ENCODE measurements around the gene CREBBP. TPM values are rescaled to one million over a fixed set of nuclear protein-coding genes. Genes with fewer than 3 reads are reported as not detected.

Gene CREBBP
- total RNA-seq, 1 donor from 2014 or later = 131 TPM

GRCh38 chr16:3857189-3858043, 23.1 kb downstream of the CREBBP start:
- peak overlapping the region; percentile 43 for H3K27ac Mint-ChIP-seq
- peaks cover 90% of the 10 kb centered on the region for H3K4me1 Mint-ChIP-seq
- CTCF ChIA-PET = no interaction called here
- no peak for TF ChIP-seq CTCF (IDR thresholded peaks at IDR 0.05)
- H3K9me3 Mint-ChIP-seq = no peaks in the 10 kb centered on the region
- ATAC-seq (ENCODE audit: low read depth) (no peak), DNase-seq (no peak)
- POLR2A ChIA-PET = no interaction called here
- no peak overlapping the region for H3K4me3 Mint-ChIP-seq
- intact Hi-C loops (cut with micrococcal nuclease) = loop anchor here (5.0 kb wide), 1 partner anchor 40 kb away; no protein-coding TSS in a partner anchor
- H3K27me3 Mint-ChIP-seq = no peaks in the 10 kb centered on the region
- H3K36me3 Mint-ChIP-seq (ENCODE audit: low read depth) = peaks cover 12% of the 10 kb centered on the region

- Mint-ChIP-seq H3K27ac (peak overlapping the region; percentile 43), H3K9me3 (no peaks in the 10 kb centered on the region), H3K27me3 (no peaks in the 10 kb centered on the region), H3K36me3 (ENCODE audit: low read depth) (peaks cover 12% of the 10 kb centered on the region), H3K4me3 (peak overlapping the region; percentile 25), H3K4me1 (peaks cover 83% of the 10 kb centered on the region)
- DNase-seq = no peak
- ChIA-PET CTCF (no interaction called here), POLR2A (no interaction called here)
- intact Hi-C loops (cut with micrococcal nuclease) = loop anchor here (5.0 kb wide), 1 partner anchor 39 kb away; no protein-coding TSS in a partner anchor
- ATAC-seq (ENCODE audit: low read depth) = peak; percentile 31
- TF ChIP-seq CTCF (IDR thresholded peaks at IDR 0.05) = no peak
Observed at GRCh38 chr16:3856367-3857141, 24.0 kb downstream of the CREBBP start.

- peak overlapping the region; percentile 59 for H3K27ac Mint-ChIP-seq
- no peaks in the 10 kb centered on the region for H3K27me3 Mint-ChIP-seq
- POLR2A ChIA-PET = no interaction called here
- intact Hi-C loops (cut with micrococcal nuclease) = loop anchor here (5.0 kb wide), 1 partner anchor 38 kb away; no protein-coding TSS in a partner anchor
- TF ChIP-seq CTCF (IDR thresholded peaks at IDR 0.05) = no peak
- H3K36me3 Mint-ChIP-seq (ENCODE audit: low read depth) = peaks cover 20% of the 10 kb centered on the region
- H3K4me1 Mint-ChIP-seq = peaks cover 68% of the 10 kb centered on the region
- no peak for DNase-seq
- CTCF ChIA-PET = no interaction called here
- H3K9me3 Mint-ChIP-seq = no peaks in the 10 kb centered on the region
- no peak for ATAC-seq (ENCODE audit: low read depth)
- H3K4me3 Mint-ChIP-seq = no peak overlapping the region
Observed at GRCh38 chr16:3854750-3855541, 25.6 kb downstream of the CREBBP start.

GRCh38 chr16:3850544-3850899, 30.0 kb downstream of the CREBBP start:
- no peak overlapping the region for H3K27ac Mint-ChIP-seq
- peaks cover 35% of the 10 kb centered on the region for H3K4me1 Mint-ChIP-seq
- no peaks in the 10 kb centered on the region for H3K9me3 Mint-ChIP-seq
- TF ChIP-seq CTCF (IDR thresholded peaks at IDR 0.05) = no peak
- no peaks in the 10 kb centered on the region for H3K27me3 Mint-ChIP-seq
- intact Hi-C loops (cut with micrococcal nuclease) = no loop called here
- no peak overlapping the region for H3K4me3 Mint-ChIP-seq
- H3K36me3 Mint-ChIP-seq (ENCODE audit: low read depth) = peaks cover 49% of the 10 kb centered on the region
- no peak for DNase-seq
- CTCF ChIA-PET = no interaction called here
- ATAC-seq (ENCODE audit: low read depth) = no peak
- POLR2A ChIA-PET = no interaction called here

All from activated B cell treated with CpG ODN at 0.5 μM for 24 hours (primary cell).